Astrocyte (in vitro differentiated cells and primary cell): ENCODE data around the gene ZC3H12D.

Experiments
- EZH2 ChIP-seq: IDR thresholded peaks from 2 replicates; pipeline ENCODE4 v1.6.1; 2012; ENCODE audit warnings: mild to moderate bottlenecking, low read length, inconsistent platforms; ENCODE audit not compliant: insufficient read depth
- TF ChIP-seq, protein P1 (sequence below): IDR thresholded peaks from 2 replicates; pipeline ENCODE4 v1.5.1; 2011; ENCODE audit warnings: low read depth, mild to moderate bottlenecking, inconsistent platforms, low read length, moderate library complexity; ENCODE audit not compliant: insufficient read depth

DNA sequence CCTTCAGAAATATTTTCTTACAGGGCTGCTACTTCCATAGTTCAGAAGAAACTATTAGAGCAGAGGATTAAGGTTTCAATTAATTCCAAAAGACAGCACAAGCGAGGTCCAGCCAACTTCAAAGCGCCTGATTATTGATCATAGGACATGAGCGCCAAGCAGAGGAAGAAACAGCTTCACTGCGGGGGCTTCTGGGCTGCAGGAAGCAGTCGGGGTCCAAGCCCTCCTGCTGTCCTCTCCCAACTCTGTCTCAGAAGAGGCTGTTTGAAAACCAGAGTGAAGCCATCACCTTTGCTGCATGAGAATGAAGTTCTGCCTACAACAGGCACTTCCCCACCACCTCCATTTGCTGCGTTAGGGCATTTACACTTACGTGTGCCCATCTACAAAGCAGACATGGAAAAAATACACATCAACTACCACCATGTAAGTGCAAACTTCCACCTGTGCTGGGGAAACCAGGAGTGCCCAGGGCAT, 60.8 kb downstream of the ZC3H12D start:
- TF ChIP-seq, protein P1, sequence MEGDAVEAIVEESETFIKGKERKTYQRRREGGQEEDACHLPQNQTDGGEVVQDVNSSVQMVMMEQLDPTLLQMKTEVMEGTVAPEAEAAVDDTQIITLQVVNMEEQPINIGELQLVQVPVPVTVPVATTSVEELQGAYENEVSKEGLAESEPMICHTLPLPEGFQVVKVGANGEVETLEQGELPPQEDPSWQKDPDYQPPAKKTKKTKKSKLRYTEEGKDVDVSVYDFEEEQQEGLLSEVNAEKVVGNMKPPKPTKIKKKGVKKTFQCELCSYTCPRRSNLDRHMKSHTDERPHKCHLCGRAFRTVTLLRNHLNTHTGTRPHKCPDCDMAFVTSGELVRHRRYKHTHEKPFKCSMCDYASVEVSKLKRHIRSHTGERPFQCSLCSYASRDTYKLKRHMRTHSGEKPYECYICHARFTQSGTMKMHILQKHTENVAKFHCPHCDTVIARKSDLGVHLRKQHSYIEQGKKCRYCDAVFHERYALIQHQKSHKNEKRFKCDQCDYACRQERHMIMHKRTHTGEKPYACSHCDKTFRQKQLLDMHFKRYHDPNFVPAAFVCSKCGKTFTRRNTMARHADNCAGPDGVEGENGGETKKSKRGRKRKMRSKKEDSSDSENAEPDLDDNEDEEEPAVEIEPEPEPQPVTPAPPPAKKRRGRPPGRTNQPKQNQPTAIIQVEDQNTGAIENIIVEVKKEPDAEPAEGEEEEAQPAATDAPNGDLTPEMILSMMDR, result no peak
- TF ChIP-seq EZH2, result no peak
